Esophagus (tissue), 2 donors: Measurements from ENCODE around the gene LYVE1. TPM values are rescaled to one million over a fixed set of nuclear protein-coding genes. Genes with fewer than 3 reads are reported as not detected.

Experiments
- H3K27ac ChIP-seq, 2 donors: one replicate each; pipeline ENCODE4 v1.5.1; 2013; ENCODE audit warnings: low read depth in 2 of 2, mild to moderate bottlenecking in 2 of 2, inconsistent platforms in 1 of 2, low read length in 1 of 2, moderate library complexity in 1 of 2
- H3K27me3 ChIP-seq, 2 donors: one replicate each; pipeline ENCODE4 v1.6.1; 2013; ENCODE audit warnings: low read length in 2 of 2, control low read depth in 1 of 2, mild to moderate bottlenecking in 1 of 2; ENCODE audit not compliant: insufficient read depth in 2 of 2, control insufficient read depth in 1 of 2
- H3K36me3 ChIP-seq, 2 donors: one replicate each; pipeline ENCODE4 v1.6.1; 2013; ENCODE audit warnings: low read length in 1 of 2; ENCODE audit not compliant: control insufficient read depth in 2 of 2, insufficient read depth in 2 of 2
- H3K4me1 ChIP-seq, 2 donors: one replicate each; pipeline ENCODE4 v1.6.1; 2013; ENCODE audit warnings: low read length in 1 of 2; ENCODE audit not compliant: control insufficient read depth in 2 of 2, insufficient read depth in 2 of 2
- H3K4me3 ChIP-seq, 2 donors: one replicate each; pipeline ENCODE4 v1.5.1; 2013; ENCODE audit warnings: low read length in 2 of 2, mild to moderate bottlenecking in 2 of 2, low read depth in 1 of 2, moderate library complexity in 1 of 2
- H3K9me3 ChIP-seq, 2 donors: one replicate each; pipeline ENCODE4 v1.6.1; 2013; ENCODE audit warnings: mild to moderate bottlenecking in 2 of 2, low read depth in 1 of 2, low read length in 1 of 2, moderate library complexity in 1 of 2; ENCODE audit not compliant: control insufficient read depth in 2 of 2, insufficient read depth in 1 of 2
- WGBS, 2 donors: extraction: QIAGEN DNeasy Blood & Tissue Kit; methylation state at CpG; one replicate each; pipeline ENCODE4 v1.1.7; 2013; 5-methylcytosine and 5-hydroxymethylcytosine counted together
- polyA plus RNA-seq, 2 donors: library from polyadenylated mRNA; stranded (reverse); fragments of 200-250 nt; gene quantifications; one replicate each; pipeline ENCODE4 v1.2.3, GENCODE V29; 2013
- donor health status: healthy with polysubstance abuse.
- donor health status: Bipolar disorder and iron deficiency.

The LYVE1 gene
- polyA plus RNA-seq, 2 donors: 4.1 to 6.2 TPM

DNA sequence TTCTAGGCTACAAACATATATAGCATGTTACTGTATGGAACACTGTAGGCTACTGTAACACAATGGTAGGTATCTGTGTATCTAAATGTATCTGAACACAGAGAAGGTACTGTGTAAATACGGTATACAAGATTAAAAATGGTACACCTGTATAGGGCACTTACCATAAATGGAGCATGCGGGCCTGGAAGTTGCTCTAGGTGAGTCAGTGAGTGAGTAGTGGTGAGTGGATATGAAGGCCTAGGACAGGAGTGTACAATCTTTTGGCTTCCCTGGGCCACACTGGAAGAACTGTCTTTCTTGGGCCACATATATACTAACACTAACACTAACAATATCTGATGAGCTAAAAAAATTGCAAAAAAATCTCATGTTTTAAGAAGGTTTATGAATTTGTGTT, 48.8 kb downstream of the LYVE1 start:
- Histone ChIP-seq H3K27ac (no peak overlapping the region), H3K36me3 (peaks cover 0 to 4% of the 10 kb centered on the region in 2 donors), H3K27me3 (no peaks in the 10 kb centered on the region), H3K9me3 (no peaks in the 10 kb centered on the region), H3K4me1 (peaks cover 0 to 2% of the 10 kb centered on the region in 2 donors), H3K4me3 (no peak overlapping the region)
- WGBS, 2 donors: 93 to 95% methylated on average over 2 of the region's 2 CpGs

DNA sequence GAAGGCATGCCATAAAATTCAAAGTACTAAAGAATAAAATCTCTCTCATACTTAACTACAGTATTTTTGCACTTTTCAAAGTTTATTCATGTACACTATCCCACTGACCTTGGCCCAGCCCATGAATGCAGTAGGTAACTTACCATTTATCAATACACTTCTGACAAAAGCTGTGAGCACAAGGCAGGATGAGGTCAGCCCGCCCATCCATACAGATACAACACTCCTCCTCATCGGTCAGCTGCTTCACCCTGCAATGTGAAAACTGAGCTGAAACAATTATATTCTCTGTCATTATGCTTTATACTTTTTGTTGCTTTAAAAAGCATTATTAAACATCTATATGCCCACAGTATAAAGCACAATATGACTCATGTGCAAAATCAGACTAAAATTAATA, 49.6 kb downstream of the LYVE1 start:
- no peak overlapping the region for H3K4me3 ChIP-seq
- peaks cover 0 to 2% of the 10 kb centered on the region in 2 donors for H3K4me1 ChIP-seq
- no peaks in the 10 kb centered on the region for H3K9me3 ChIP-seq
- WGBS, 2 donors: 86 to 90% methylated on average over 2 of the region's 2 CpGs
- H3K27ac ChIP-seq: no peak overlapping the region
- no peaks in the 10 kb centered on the region for H3K27me3 ChIP-seq
- peaks cover 0 to 4% of the 10 kb centered on the region in 2 donors for H3K36me3 ChIP-seq

DNA sequence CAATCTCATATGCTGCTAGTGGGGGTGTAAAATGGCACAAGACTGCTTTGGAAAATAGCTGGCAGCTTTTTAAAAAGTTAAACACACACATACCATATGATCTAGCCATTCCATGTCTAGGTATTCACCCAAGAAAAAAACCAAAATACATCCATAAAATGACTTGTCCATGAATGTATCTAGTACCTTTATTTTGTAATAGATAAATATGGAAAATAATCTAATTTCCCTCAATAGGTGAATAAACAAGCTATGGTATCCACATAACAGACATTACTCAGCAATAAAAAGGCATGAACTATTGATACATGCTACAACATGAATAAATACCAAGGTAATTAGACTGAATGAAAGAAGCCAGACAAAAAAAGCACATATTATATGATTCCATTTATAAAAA, 50.3 kb downstream of the LYVE1 start:
- Histone ChIP-seq H3K27ac (no peak overlapping the region), H3K36me3 (peaks cover 0 to 4% of the 10 kb centered on the region in 2 donors), H3K4me3 (no peak overlapping the region), H3K4me1 (peaks cover 0 to 2% of the 10 kb centered on the region in 2 donors), H3K27me3 (no peaks in the 10 kb centered on the region), H3K9me3 (no peaks in the 10 kb centered on the region)

DNA sequence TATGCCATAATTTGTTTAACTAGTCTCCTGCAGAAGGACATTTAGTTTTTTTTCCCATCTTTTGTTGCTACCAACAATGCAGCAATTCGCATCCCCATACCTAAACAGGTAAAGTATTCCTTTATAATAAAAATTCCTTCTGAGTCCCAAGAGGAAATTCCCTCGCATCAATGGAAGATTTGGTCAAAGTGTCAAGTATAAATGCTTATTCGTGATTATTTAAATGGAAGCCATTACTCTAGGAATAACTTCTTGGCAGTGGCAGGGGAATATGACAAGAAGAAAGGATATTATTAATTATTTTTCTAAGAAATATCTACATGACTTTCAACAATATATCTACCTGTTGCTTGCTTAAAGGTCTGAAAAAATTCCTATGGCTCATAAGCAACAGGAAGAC, 53.0 kb downstream of the LYVE1 start:
- Histone ChIP-seq H3K36me3 (peaks cover 0 to 6% of the 10 kb centered on the region in 2 donors), H3K27ac (no peak overlapping the region), H3K27me3 (no peaks in the 10 kb centered on the region), H3K4me3 (no peak overlapping the region), H3K9me3 (no peaks in the 10 kb centered on the region), H3K4me1 (peaks cover 0 to 2% of the 10 kb centered on the region in 2 donors)
- 91 to 92% methylated on average over 3 of the region's 3 CpGs for WGBS, 2 donors

DNA sequence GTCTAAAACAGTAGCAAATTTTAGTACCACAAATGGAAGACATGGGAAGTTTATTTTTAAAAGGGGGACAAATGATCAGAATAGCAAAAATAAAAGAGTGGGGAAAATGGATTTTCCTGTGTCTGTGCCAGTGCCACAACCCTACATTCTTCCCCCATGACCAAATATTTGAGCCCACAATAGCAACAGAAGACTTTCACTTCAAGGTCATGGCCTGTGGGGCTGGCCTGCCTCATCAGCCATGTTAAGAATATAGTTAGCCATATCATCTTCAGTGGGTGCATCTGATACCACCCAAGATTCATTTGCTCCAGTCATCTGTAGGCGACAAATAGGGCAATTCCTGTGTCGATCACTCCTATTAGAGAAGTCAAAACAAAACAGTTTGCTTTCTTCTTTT, 53.8 kb downstream of the LYVE1 start:
- no peak overlapping the region for H3K27ac ChIP-seq
- H3K9me3 ChIP-seq: no peaks in the 10 kb centered on the region
- no peak overlapping the region for H3K4me3 ChIP-seq
- no peaks in the 10 kb centered on the region for H3K27me3 ChIP-seq
- WGBS, 2 donors: 89 to 92% methylated on average over 2 of the region's 2 CpGs
- H3K4me1 ChIP-seq: peaks cover 0 to 2% of the 10 kb centered on the region in 2 donors
- peaks cover 0 to 6% of the 10 kb centered on the region in 2 donors for H3K36me3 ChIP-seq

DNA sequence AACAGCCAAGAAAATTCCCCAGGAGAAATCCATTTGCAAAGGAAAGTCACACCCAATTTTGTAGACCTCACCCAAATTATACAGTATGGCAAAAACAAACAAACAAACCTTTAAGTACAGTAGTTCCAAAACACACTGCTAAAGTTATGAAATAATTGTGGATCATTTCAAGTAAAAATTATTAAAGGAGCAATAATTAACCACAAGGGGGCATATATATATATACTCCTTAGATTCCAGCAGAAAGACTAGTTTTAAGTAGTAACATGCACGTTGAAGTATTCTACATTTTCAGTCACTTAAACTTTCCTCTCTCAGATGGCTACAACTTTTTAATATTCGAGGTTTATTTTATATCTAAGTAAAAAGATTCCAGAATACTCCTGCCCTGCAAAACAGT, 54.3 kb downstream of the LYVE1 start:
- H3K9me3 ChIP-seq: no peaks in the 10 kb centered on the region
- peaks cover 0 to 2% of the 10 kb centered on the region in 2 donors for H3K4me1 ChIP-seq
- no peak overlapping the region for H3K4me3 ChIP-seq
- 37 to 40% methylated on average over 2 of the region's 2 CpGs for WGBS, 2 donors
- peaks cover 0 to 6% of the 10 kb centered on the region in 2 donors for H3K36me3 ChIP-seq
- no peaks in the 10 kb centered on the region for H3K27me3 ChIP-seq
- no peak overlapping the region for H3K27ac ChIP-seq

DNA sequence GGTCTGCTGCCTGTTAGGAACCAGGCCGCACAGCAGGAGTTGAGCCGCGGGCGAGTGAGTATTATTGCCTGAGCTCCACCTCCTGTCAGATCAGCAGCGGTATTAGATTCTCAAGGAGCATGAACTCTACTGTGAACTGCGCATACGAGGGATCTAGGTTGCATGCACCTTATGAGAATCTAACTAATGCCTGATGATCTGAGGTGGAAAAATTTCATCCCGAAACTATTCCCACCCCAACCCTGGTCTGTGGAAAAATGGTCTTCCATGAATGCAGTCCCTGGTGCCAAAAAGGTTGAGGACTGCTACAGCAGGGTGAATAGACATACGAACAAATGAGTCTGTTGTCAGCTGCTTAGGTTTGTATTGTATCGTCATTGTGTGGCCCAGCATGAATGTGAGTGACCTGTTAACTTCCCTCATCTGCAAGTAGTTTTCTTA, 57.3 kb downstream of the LYVE1 start:
- Histone ChIP-seq H3K4me1 (no peaks in the 10 kb centered on the region), H3K27ac (no peak overlapping the region), H3K36me3 (peaks cover 0 to 3% of the 10 kb centered on the region in 2 donors), H3K4me3 (no peak overlapping the region), H3K9me3 (no peaks in the 10 kb centered on the region), H3K27me3 (no peaks in the 10 kb centered on the region)
- WGBS, 2 donors: 87 to 94% methylated on average over 10 of the region's 10 CpGs

Other genes with a start within 250 kb of the LYVE1 start
- 10 to 100 TPM in 1 of 2 donors, 1 to 10 TPM in 1; 4.3 to 11.9 TPM for gene AMPD3, start 113.4 kb downstream of the LYVE1 start, polyA plus RNA-seq
- 10 to 100 TPM; 19.6 to 32.6 TPM for gene RNF141, start 27.5 kb downstream of the LYVE1 start, polyA plus RNA-seq
- 1 to 10 TPM; 5.7 to 8.6 TPM for gene IRAG1, start 125.1 kb upstream of the LYVE1 start, polyA plus RNA-seq
- gene CTR9, start 182.6 kb upstream of the LYVE1 start, polyA plus RNA-seq: 10 to 100 TPM; 11.1 to 15.9 TPM
- gene EIF4G2, start 240.3 kb upstream of the LYVE1 start, polyA plus RNA-seq: 100 to 1,000 TPM; 256 to 324 TPM